Activated CD4-positive, alpha-beta T cell treated with anti-CD3 and anti-CD28 coated beads, Interleukin-2, amount 50 U/mL, for 48 hours (primary cell): ENCODE measurements around the gene APH1A.
A peak's percentile ranks its signal among the peaks of the same experiment; 100 is the strongest.
"Not testable (repeated sequence)": the region's sequence is repeated elsewhere in the genome, so short reads cannot be mapped to it uniquely, and the experiment has no call there.

Source experiments
- DNase-seq, 2 experiments: peaks; one replicate each; pipeline ENCODE4 v3.0.0-alpha.2; 2020

Gene APH1A

GRCh38 chr1:150267896-150268295, 920 bp downstream of the APH1A start:
- no peak for DNase-seq

DNA sequence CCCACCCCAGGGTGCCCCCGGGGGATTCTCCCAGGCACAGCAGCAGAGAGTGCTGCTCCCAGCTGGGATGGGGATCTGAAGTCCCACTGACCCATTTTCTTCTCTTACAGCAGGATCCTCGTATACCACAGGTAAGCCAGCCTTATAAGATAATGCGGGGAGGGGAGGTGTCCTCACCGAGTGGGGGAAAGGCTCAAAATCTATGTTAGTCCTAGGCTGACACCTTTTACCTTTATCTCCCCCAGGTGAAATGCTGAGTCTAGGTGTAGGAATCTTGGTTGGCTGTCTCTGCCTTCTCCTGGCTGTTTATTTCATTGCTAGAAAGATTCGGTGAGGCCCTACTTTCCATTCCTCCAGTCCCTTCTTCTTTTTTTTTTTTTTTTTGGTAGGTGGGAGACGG, 5.3 kb downstream of the APH1A start:
- DNase-seq: no peak

DNA sequence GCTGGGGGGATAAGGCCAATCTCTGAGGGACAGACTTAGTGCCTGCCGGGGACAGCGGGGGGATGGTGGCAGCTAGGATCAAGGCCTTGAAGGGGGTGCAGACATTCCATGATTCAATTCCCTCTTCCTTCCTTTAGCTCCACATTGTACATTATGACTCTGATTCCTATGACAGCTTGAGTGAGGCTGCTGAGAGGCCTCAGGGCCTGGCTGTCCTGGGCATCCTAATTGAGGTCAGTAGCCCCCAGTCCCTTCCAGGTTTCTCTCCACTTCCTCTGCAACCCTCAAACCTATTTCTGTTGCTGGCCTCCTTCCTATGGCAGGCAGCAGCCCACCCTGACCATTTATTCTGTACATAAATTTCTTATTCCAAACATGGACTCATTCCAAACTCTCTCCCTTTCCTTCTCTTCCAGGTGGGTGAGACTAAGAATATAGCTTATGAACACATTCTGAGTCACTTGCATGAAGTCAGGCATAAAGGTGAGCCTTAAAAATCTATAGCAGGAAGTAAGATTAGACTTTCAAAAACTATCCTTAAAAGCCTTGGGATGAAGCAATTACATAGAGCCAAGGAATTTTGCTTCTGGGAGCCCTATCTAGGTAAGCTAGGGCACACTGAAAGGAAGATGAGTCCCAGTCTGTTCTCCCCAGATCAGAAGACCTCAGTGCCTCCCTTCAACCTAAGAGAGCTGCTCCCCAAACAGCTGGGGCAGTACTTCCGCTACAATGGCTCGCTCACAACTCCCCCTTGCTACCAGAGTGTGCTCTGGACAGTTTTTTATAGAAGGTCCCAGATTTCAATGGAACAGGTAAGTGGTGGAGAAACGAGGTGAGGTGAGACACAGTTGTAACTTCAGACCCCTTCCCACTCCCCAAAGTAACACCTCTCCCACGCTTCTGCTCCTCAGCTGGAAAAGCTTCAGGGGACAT, 6.2 kb downstream of the APH1A start:
- DNase-seq: no peak

- DNase-seq: no peak
Observed at GRCh38 chr1:150261367-150261766, 7.4 kb downstream of the APH1A start.

GRCh38 chr1:150259758-150260669, 8.8 kb downstream of the APH1A start:
- DNase-seq: no peak

DNA sequence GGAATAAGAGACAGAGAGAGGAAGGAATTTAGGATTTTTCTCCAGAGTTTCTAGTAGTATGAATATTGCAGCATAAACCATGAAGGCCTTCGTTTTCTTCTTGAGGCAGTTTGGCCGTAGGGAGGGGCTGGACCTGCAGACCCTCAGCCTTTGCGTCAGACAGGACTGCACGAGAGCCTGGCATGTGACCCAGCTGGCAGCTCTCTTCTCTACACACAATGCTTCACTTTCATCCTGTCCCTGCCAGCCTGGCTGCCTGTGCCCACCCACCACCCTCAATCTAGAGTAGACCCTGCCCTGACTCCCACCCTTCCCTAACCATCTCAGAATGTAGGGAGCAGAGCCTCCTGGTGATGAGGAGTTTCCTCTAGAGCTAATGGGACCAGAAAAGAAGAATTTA, 9.6 kb downstream of the APH1A start:
- DNase-seq: no peak

GRCh38 chr1:150257624-150258585, 10.9 kb downstream of the APH1A start, which contains the start of gene CA14:
TSS of gene CA14 (plus strand) at chr1:150257774. CDS start at chr1:150258129, 355 bp downstream.
- no peak for DNase-seq

DNA sequence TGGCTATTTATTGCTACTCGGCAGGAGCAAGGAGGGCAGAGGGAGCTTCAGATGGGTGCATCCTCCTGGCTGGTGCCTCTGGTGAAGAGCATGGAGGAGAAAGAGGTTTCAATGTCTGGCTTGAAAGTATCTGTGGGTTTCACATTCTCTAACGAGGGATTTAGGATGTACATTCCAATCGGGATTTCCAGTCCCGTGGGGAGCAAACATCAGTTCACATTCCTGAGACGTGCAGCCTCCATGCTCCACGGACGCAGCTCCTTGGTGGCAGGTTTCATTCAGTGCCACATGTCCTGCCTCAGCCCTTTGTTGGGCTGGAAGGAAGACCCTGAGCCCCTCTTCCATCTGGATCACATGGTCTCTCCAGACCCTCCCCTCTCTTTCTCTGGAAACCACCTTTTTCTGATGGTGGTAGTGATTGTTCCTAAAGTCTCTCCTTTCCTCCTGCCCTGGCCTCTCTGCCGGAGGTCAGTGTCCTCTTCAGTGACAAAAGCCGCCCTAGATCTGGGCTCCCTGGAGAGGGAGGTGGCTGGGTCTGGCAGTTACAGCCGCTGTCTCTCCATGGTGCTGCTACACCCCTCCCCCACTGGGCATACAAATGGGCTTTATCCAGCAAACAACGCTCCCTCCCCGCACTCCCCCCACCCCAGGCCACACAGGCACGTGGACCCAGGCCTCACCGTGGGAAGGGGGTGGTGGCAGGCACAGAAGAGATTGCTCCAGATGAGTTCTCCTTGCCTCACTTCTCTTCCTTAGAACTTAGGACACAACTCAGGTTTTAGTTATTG, 12.1 kb downstream of the APH1A start:
- no peak for DNase-seq

DNA sequence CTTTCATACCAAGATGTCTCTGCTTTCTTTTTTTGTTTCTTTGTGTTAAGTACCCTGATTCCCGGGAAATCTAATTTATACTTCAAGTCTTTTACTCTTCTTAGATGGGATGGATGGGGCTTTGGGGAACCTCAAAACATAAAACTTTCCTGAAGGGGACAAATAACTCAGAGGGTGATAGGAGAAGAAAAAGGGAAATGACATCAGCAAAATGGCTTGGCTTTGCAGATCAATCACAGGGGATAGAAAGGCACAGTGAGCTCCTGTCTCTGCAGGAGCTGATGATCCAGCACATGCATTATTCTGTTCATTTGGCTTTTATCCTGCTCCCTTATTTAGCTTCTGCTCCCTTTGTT, 12.6 kb downstream of the APH1A start:
- no peak for DNase-seq

DNA sequence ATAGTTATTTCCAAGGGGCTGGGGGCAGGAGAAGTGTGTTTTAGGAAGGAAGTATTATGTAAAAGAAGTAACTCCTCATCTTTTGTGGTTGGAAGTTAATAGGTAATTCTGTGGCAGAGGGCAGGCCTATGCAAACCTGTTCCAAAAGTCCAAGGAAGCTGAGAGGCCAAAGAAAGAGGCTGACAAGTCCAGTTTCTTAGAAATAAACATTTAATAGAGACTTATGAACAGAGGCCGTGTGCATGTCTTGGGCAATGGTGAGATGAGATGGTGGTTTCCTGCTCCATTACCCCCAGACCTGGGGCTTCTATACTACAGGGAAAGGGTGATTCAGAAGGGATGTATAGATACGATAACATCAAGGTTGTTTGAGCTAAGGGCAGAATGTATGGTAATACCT, 18.9 kb downstream of the APH1A start:
- no peak for DNase-seq

DNA sequence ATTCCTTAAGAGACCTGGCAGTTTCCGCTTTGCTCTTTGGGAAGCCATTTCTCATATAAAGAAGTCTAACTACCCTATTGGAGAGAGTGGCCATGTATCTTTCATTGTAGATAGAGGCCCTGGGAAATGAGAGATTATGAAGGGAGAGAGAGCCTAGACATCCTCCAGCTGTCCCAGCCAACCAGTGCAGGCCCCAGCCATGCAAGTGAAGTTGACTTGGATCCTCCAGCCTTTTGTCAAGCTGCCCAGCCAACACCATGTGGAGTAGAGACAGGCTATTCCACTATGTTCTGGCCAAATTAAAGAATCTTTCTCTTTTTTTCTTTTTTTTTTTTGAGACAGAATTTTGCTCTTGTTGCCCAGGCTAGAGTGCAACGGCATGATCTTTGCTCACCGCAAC, 25.8 kb downstream of the APH1A start:
- no peak for DNase-seq

GRCh38 chr1:150237746-150238145, 31.1 kb downstream of the APH1A start:
- no peak for DNase-seq

DNA sequence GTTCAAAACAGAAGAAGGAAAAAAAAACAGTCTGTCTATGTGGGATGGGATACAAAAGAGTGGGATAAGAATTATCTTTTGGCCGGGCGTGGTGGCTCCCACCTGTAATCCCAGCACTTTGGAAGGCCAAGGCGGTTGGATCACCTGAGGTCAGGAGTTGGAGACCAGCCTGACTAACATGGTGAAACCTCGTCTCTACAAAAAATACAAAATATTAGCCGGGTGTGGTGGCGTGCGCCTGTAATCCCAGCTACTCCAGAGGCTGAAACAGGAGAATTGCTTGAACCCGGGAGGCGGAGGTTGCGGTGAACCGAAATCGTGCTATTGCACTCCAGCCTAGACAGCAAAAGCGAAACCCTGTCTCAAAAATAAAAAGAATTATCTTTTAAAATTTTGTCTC, 31.6 kb downstream of the APH1A start:
- DNase-seq: not testable (repeated sequence)

DNA sequence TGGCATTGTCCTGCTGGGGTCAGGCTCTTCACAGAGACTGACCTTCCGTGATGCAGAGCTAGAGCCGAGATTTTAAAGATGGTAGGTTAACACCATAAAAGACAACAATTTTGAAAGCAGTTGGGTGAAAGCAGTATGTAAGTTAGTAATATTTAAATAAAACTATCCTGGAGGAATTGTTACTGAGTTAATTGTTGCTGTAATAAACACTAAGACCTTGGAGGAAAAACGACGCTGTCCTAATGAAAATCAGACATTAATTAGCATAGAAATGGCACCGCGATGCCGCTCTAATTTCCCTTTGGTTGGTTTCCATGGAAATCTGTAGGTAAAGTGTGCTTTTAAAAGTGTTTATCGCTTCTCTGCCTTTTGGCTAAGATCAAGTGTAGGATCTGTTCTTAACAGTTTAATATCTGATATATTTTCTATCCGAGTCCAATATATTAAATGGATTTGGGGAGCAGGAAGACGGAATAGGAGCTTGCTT, 32.2 kb downstream of the APH1A start:
- DNase-seq: no peak

DNA sequence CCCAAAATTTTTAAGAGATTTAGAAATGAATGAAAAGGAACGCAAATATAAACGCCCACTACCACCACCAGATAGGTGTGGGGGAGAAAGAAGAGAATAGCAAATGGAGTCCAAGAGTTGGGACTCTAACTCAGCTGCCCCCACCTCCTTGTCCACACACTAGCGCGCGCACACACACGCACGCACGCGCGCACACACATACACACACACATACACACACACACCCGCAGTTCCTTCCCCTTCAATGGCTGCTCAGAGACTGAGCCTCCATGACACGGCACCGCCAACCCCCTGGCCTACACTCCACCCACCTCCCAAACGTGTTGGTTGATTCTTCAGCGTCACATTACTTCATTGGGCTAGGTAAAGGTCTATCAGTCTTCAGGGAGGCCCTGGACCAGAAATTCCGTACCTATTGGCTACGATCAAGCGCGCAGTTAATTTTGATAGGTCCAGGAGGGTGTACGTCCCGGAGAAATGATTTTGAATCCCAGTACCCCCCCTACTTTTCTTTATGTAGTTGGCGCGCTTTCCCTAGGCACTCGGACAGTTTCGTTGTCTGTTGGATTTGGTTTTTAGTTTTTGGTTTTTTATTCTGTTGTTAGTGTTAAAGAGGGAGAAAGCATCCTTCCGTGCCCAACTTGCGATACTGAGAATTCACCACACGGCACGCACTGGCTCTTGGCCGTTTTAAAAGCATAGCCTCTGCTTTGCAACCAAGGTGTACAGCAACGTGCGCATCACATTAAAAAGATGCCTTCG, 32.8 kb downstream of the APH1A start, which contains the start of gene ANP32E:
TSS of gene ANP32E (minus strand) at position 261 of the 762 bp plus-strand sequence. CDS start 326 bp downstream, outside the sequence.
- peak; percentile 91 to 94 for DNase-seq

DNA sequence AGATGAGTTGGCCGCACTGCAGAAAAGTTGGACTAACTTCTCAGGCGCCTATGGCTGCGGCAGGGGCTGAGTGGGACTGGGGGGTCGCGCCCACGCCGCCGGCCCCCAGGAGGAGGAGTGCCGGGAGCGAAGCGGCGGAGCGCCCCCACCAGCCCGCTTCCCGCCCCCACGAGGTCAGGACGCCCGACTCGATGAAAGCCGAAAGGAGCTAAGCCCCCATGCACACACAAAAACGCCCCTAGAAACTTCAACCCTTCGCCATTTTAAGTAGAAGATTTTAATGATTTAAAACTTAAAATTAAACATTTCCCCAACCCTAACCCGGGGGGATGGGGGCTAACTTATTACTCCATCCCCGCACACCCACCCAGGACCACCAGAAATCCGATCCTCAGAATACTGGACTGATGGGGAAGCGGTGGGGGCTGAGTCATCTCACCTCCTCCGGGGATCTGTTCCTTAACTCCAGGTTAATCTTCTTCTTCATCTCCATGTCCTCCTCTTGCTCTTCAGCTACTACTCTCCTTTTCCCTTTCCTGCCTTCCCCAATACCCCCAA, 33.4 kb downstream of the APH1A start:
- peak; percentile 33 to 47 for DNase-seq

DNA sequence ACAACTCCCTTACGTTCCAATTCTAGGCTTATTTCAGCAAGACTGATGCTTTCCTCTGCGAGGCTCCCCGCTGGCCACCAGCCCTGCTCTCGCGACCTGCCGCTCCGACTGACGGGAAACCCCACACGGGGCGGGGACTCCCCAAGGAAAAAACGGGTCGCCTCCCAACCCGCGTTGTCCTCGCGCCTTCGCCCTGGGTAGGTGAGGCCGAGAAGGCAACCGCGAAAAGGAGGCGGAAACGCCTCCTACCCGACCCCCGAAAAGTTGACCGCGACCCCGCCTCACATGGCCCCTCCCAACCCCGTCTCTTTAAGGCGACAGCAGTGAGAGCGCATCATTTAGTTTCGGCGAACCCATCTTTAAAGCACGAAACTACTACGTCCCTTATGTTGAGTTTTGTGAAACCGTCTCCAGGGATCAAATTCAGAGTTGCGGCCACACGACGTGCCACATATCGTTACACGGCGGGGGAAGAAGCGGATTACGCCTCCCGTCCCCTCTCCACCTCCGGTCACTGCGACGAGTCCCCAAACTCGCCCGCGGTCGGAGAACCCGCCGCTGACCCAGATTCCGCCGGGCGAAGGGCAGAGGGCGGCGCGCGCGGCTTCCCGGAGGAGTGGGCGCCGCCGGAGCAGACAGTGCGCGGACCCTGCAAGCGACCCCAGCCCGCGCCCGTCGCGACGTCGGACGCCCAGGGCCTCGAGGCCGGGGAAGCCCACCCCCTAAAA, 34.1 kb downstream of the APH1A start:
- DNase-seq: peak; percentile 94 to 95

DNA sequence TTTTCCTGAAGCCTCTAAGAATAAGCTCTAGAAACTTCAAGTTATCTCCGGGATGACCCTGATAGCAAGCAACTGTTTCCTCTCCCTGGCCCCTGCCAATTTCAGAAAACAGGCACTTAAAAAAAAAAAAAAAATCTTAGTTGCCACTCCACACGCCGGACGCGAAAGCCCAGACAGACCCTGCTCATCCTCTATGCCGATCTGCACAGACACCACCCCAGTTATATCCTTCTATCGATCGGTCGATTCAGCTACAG, 34.6 kb downstream of the APH1A start:
- no peak for DNase-seq
